Activated T-helper 9 cell treated with anti-CD3 and anti-CD28 coated beads, Interleukin-2, amount 50 U/mL, for 16 hours (primary cell): ENCODE data around the gene KIR2DL1.
"Not testable (repeated sequence)": the region's sequence is repeated elsewhere in the genome, so short reads cannot be mapped to it uniquely, and the experiment has no call there.

Source experiments
- DNase-seq: peaks from one replicate; pipeline ENCODE4 v3.0.0-alpha.2; 2020; ENCODE audit warnings: low read depth

The KIR2DL1 gene

GRCh38 chr19:54769646-54770045 lies at the start of gene KIR2DL1:
TSS of gene KIR2DL1 (plus strand) at chr19:54769793. CDS start at chr19:54769851, 58 bp downstream.
- DNase-seq, result not testable (repeated sequence)

- no peak for DNase-seq
Measured at GRCh38 chr19:54724142-54724541, 45.5 kb upstream of the KIR2DL1 start, which contains the start of gene KIR3DL3. TSS of gene KIR3DL3 (plus strand) at chr19:54724442. CDS start at chr19:54724497, 55 bp downstream.

- DNase-seq, result no peak
Measured at GRCh38 chr19:54724644-54725043, 44.9 kb upstream of the KIR2DL1 start.

GRCh38 chr19:54725321-54725720 lies 44.3 kb upstream of the KIR2DL1 start:
- no peak for DNase-seq

- DNase-seq, result no peak
Measured at GRCh38 chr19:54727562-54727961, 42.0 kb upstream of the KIR2DL1 start.

- no peak for DNase-seq
Measured at GRCh38 chr19:54728167-54728566, 41.4 kb upstream of the KIR2DL1 start.

GRCh38 chr19:54729416-54730188 lies 40.0 kb upstream of the KIR2DL1 start:
- DNase-seq, result no peak

GRCh38 chr19:54731191-54731590 lies 38.4 kb upstream of the KIR2DL1 start:
- no peak for DNase-seq

GRCh38 chr19:54738306-54738705 lies 31.3 kb upstream of the KIR2DL1 start, which contains the start of gene KIR2DL3:
TSS of gene KIR2DL3 (plus strand) at chr19:54738513. CDS start at chr19:54738546, 33 bp downstream.
- not testable (repeated sequence) for DNase-seq

- DNase-seq, result no peak
Measured at GRCh38 chr19:54738715-54739114, 30.9 kb upstream of the KIR2DL1 start.

- no peak for DNase-seq
Measured at GRCh38 chr19:54739587-54740497, 29.8 kb upstream of the KIR2DL1 start.

- DNase-seq, result not testable (repeated sequence)
Measured at GRCh38 chr19:54741950-54742349, 27.6 kb upstream of the KIR2DL1 start.

GRCh38 chr19:54744080-54744479 lies 25.5 kb upstream of the KIR2DL1 start:
- not testable (repeated sequence) for DNase-seq

GRCh38 chr19:54747614-54748322 lies 21.8 kb upstream of the KIR2DL1 start:
- DNase-seq, result not testable (repeated sequence)

- DNase-seq, result not testable (repeated sequence)
Measured at GRCh38 chr19:54750276-54750675, 19.3 kb upstream of the KIR2DL1 start.

- DNase-seq, result not testable (repeated sequence)
Measured at GRCh38 chr19:54756204-54757110, 13.1 kb upstream of the KIR2DL1 start.

- not testable (repeated sequence) for DNase-seq
Measured at GRCh38 chr19:54758577-54758976, 11.0 kb upstream of the KIR2DL1 start.

- not testable (repeated sequence) for DNase-seq
Measured at GRCh38 chr19:54764219-54764618, 5.4 kb upstream of the KIR2DL1 start.

GRCh38 chr19:54766464-54766863 lies 3.1 kb upstream of the KIR2DL1 start:
- DNase-seq, result not testable (repeated sequence)

- not testable (repeated sequence) for DNase-seq
Measured at GRCh38 chr19:54770511-54770910, 918 bp downstream of the KIR2DL1 start.
